Upper lobe of left lung (tissue), 4 donors: ENCODE measurements around the gene PRSS21.

Experiments used
- CTCF ChIP-seq, 6 experiments: fragments of 450-650 bp in 4 of 6; fragments of 200-600 bp in 2 of 6; sonication (generic) in 2 of 6; IDR thresholded peaks; one replicate each; pipeline ENCODE4 v1.5.1; 2016 to 2019; ENCODE audit warnings: antibody characterized with exemption in 6 of 6
- EP300 ChIP-seq, 4 donors: sonication (generic); formaldehyde crosslinking; IDR thresholded peaks; one replicate each; pipeline ENCODE4 v1.5.1; 2017; ENCODE audit warnings: antibody characterized with exemption in 4 of 4, control low read depth in 2 of 4
- POLR2A ChIP-seq, 4 donors: fragments of 450-650 bp; IDR thresholded peaks; one replicate each; pipeline ENCODE4 v1.5.1; 2016 to 2017; ENCODE audit warnings: antibody characterized with exemption in 4 of 4, mild to moderate bottlenecking in 2 of 4
- POLR2AphosphoS5 ChIP-seq, 2 donors: sonication (generic); formaldehyde crosslinking; IDR thresholded peaks; one replicate each; pipeline ENCODE4 v1.5.1; 2017; ENCODE audit warnings: antibody characterized with exemption in 2 of 2

- no peak for TF ChIP-seq CTCF (IDR thresholded peaks at IDR 0.05)
- TF ChIP-seq POLR2A (IDR thresholded peaks at IDR 0.05) = no peak
- no peak for TF ChIP-seq POLR2AphosphoS5 (IDR thresholded peaks at IDR 0.05)
- TF ChIP-seq EP300 (IDR thresholded peaks at IDR 0.05) = no peak
Observed at GRCh38 chr16:2769100-2769529, 47.9 kb upstream of the PRSS21 start.
